Heart left ventricle (tissue), 13 donors: Measurements from ENCODE around the gene XIAP.
"Not testable (repeated sequence)": the region's sequence is repeated elsewhere in the genome, so short reads cannot be mapped to it uniquely, and the experiment has no call there.

Experiments
- CTCF ChIP-seq, 12 donors: fragments of 200-600 bp; sonication (generic) in 4 of 12; IDR thresholded peaks; one replicate each; pipeline versions ENCODE4 v1.5.0 to v1.8.0; 2018 to 2022; ENCODE audit warnings: antibody characterized with exemption in 12 of 12, mild to moderate bottlenecking in 5 of 12
- POLR2A ChIP-seq, 2 donors: fragments of 450-650 bp; IDR thresholded peaks; one replicate each; pipeline ENCODE4 v1.6.1; 2017; ENCODE audit warnings: antibody characterized with exemption in 2 of 2, mild to moderate bottlenecking in 2 of 2, moderate library complexity in 2 of 2
- donor health status: ischemic (EF 13 %, LVEDD 7.1; RV severe dilation, severe dysfunction).
- donor health status: DM: no; HTN: yes; CAD: no.
- donor health status: DM: no; HTN: no; CAD: no.
- donor health status: ischemic (EF 25% LVEDD 6.9; RV normal size, moderate dysfunction).
- donor health status: ischemic (EF 25% LVEDD 5.7; RV mildly dilated, moderate dysfunction).
- donor health status: ischemic (EF 35%, LVEDD 5.7; RV mildly dilated, moderate dysfunction).
- donor health status: nonischemic (EF 11% LVEDD 7.7; RV severe dilation, severe dysfunction).
- donor health status: DM: yes; HTN: yes; CAD: no.
- donor health status: PGD.
- donor health status: ischemic (EF 29% LVEDD 5.4; RV normal size, mild dysfunction).
- donor health status: nonischemic (EF 23%, LVEDD 6.1; RV moderate dilation, normal function).

GRCh38 chrX:123845129-123845528 is 14.7 kb upstream of the XIAP start:
- TF ChIP-seq POLR2A, CTCF (IDR thresholded peaks at IDR 0.05): not testable (repeated sequence)
